Measurements from ENCODE around the gene LRRC36. TPM values are rescaled to one million over a fixed set of nuclear protein-coding genes. Genes with fewer than 3 reads are reported as not detected.

Gene LRRC36
- total and polyA plus RNA-seq, 9 of the 15 experiments (the other 6 are each of a cell fraction or from before 2014, with no cell fraction given), result 0.09 to 0.40 (median 0.17) TPM; not detected in 1

- TF ChIP-seq ZBTB40 (IDR thresholded peaks at IDR 0.05) (no peak), ZBTB40 (CRISPR knock-in tag; IDR thresholded peaks at IDR 0.05) (no peak), KDM5B (IDR thresholded peaks at IDR 0.05; ENCODE audit: insufficient replicate concordance, low read depth, low read length) (no peak), ZNF217 (CRISPR knock-in tag; IDR thresholded peaks at IDR 0.05) (no peak), RFX1 (IDR thresholded peaks at IDR 0.05) (no peak), ZNF347 (CRISPR knock-in tag; IDR thresholded peaks at IDR 0.05; ENCODE audit: low read depth) (no peak), ZNF75A (CRISPR knock-in tag; IDR thresholded peaks at IDR 0.05) (no peak), MEIS2 (IDR thresholded peaks at IDR 0.05; ENCODE audit: partially characterized antibody) (no peak), PATZ1 (CRISPR knock-in tag; IDR thresholded peaks at IDR 0.05; ENCODE audit: borderline replicate concordance) (no peak), SMAD1 (IDR thresholded peaks at IDR 0.05; ENCODE audit: low read depth, low read length, partially characterized antibody) (no peak), ZKSCAN8 (CRISPR knock-in tag; IDR thresholded peaks at IDR 0.05) (no peak), HDGF (IDR thresholded peaks at IDR 0.05) (no peak), ZNF444 (CRISPR knock-in tag; IDR thresholded peaks at IDR 0.05) (no peak)
Measured at GRCh38 chr16:67336116-67336515, 9.5 kb downstream of the LRRC36 start (continued).

Measured in K562 (cell line).